ENCODE results near the gene SPHKAP. TPM values are rescaled to one million over a fixed set of nuclear protein-coding genes. Genes with fewer than 3 reads are reported as not detected.

The SPHKAP gene
- total and polyA plus RNA-seq, 2 donors (not counting 3 experiments of a cell fraction or from before 2014, with no cell fraction given), result not detected

GRCh38 chr2:228065686-228066085 lies 115.8 kb downstream of the SPHKAP start:
- intact Hi-C loops (cut with micrococcal nuclease), result no loop called here
- ChIA-PET CTCF (no interaction called here), POLR2A (no interaction called here)
- no peaks in the 10 kb centered on the region for H3K4me1 ChIP-seq (ENCODE audit: control insufficient read depth, extremely low read depth, insufficient read depth, low read length)
- peaks cover 3% of the 10 kb centered on the region for H3K9me3 ChIP-seq (replicated peaks; ENCODE audit: control insufficient read depth, insufficient read depth, low read length)
- H3K27me3 ChIP-seq (ENCODE audit: control insufficient read depth in 2 of 2, insufficient read depth in 2 of 2, low read length in 2 of 2), result no peaks in the 10 kb centered on the region
- no peaks in the 10 kb centered on the region for H3K36me3 ChIP-seq (ENCODE audit: control insufficient read depth in 2 of 2, extremely low read depth in 1 of 2, insufficient read depth in 2 of 2, low read length in 2 of 2)
- no peak overlapping the region for H3K27ac ChIP-seq (ENCODE audit: insufficient read depth, low read depth, low read length)
- BruUV-seq (replicated peaks), result no TSS peak
- no peaks in the 10 kb centered on the region for H3K79me2 ChIP-seq (ENCODE audit: control insufficient read depth, insufficient read depth, low read length)
- no peak for FAIRE-seq
- H3K4me3 ChIP-seq (replicated peaks in 1 of 3; ENCODE audit: insufficient read depth in 1 of 3, low read depth in 1 of 3, low read length in 3 of 3), result no peak overlapping the region
- H3K9me1 ChIP-seq (replicated peaks; ENCODE audit: control insufficient read depth, extremely low read depth, insufficient read depth, low read length), result no peaks in the 10 kb centered on the region
- no peak overlapping the region for H3K9ac ChIP-seq (replicated peaks; ENCODE audit: extremely low read depth, insufficient read depth, low read length)
- H4K20me1 ChIP-seq (replicated peaks; ENCODE audit: control insufficient read depth, extremely low read depth, insufficient read depth, low read length), result no peaks in the 10 kb centered on the region
- no peak overlapping the region for H2AFZ ChIP-seq (ENCODE audit: low read depth, low read length)
- dilution Hi-C loops (cut with MboI; ENCODE audit: extremely low pct_ligation_motif_present, low sequenced_read_pairs), result no loop called here
- no peak overlapping the region for H3K4me2 ChIP-seq (ENCODE audit: insufficient read depth, low read length)
- DNase-seq (ENCODE audit: low read depth, low spot score), result no peak
- no peak for TF ChIP-seq GATA2 (IDR thresholded peaks at IDR 0.05; ENCODE audit: insufficient read depth, insufficient read length, low read depth, low read length)
- no peak for TF ChIP-seq POLR2A (IDR thresholded peaks at IDR 0.05; ENCODE audit: low read depth, low read length)
- no peak for TF ChIP-seq JUN (IDR thresholded peaks at IDR 0.05; ENCODE audit: borderline replicate concordance, insufficient read depth, insufficient read length, low read depth)
- no peak for TF ChIP-seq MYC (IDR thresholded peaks at IDR 0.05; ENCODE audit: low read depth, low read length)
- TF ChIP-seq FOS (IDR thresholded peaks at IDR 0.05; ENCODE audit: borderline replicate concordance, insufficient read depth, low read length), result no peak
- no peak for TF ChIP-seq POLR2AphosphoS5 (IDR thresholded peaks at IDR 0.05; ENCODE audit: insufficient read depth, low read depth, low read length)
- TF ChIP-seq MAX (IDR thresholded peaks at IDR 0.05; ENCODE audit: insufficient read depth, insufficient read length), result no peak

- Histone ChIP-seq H3K9me1 (replicated peaks; ENCODE audit: control insufficient read depth, extremely low read depth, insufficient read depth, low read length) (no peaks in the 10 kb centered on the region), H3K4me1 (ENCODE audit: control insufficient read depth, extremely low read depth, insufficient read depth, low read length) (no peaks in the 10 kb centered on the region), H2AFZ (ENCODE audit: low read depth, low read length) (no peak overlapping the region), H3K79me2 (ENCODE audit: control insufficient read depth, insufficient read depth, low read length) (no peaks in the 10 kb centered on the region), H3K4me3 (replicated peaks in 1 of 3; ENCODE audit: insufficient read depth in 1 of 3, low read depth in 1 of 3, low read length in 3 of 3) (no peak overlapping the region), H3K9me3 (replicated peaks; ENCODE audit: control insufficient read depth, insufficient read depth, low read length) (peaks cover 3% of the 10 kb centered on the region), H3K4me2 (ENCODE audit: insufficient read depth, low read length) (no peak overlapping the region), H3K27me3 (ENCODE audit: control insufficient read depth in 2 of 2, insufficient read depth in 2 of 2, low read length in 2 of 2) (no peaks in the 10 kb centered on the region), H4K20me1 (replicated peaks; ENCODE audit: control insufficient read depth, extremely low read depth, insufficient read depth, low read length) (no peaks in the 10 kb centered on the region), H3K27ac (ENCODE audit: insufficient read depth, low read depth, low read length) (no peak overlapping the region), H3K36me3 (ENCODE audit: control insufficient read depth in 2 of 2, extremely low read depth in 1 of 2, insufficient read depth in 2 of 2, low read length in 2 of 2) (no peaks in the 10 kb centered on the region), H3K9ac (replicated peaks; ENCODE audit: extremely low read depth, insufficient read depth, low read length) (no peak overlapping the region)
- no peak for DNase-seq (ENCODE audit: low read depth, low spot score)
- no peak for TF ChIP-seq JUN (IDR thresholded peaks at IDR 0.05; ENCODE audit: borderline replicate concordance, insufficient read depth, insufficient read length, low read depth)
- TF ChIP-seq MYC (IDR thresholded peaks at IDR 0.05; ENCODE audit: low read depth, low read length), result no peak
- no peak for TF ChIP-seq EZH2 (IDR thresholded peaks at IDR 0.05; ENCODE audit: borderline replicate concordance, low read depth, low read length, severe bottlenecking)
- TF ChIP-seq GATA2 (IDR thresholded peaks at IDR 0.05; ENCODE audit: insufficient read depth, insufficient read length, low read depth, low read length), result no peak
- TF ChIP-seq POLR2AphosphoS5 (IDR thresholded peaks at IDR 0.05; ENCODE audit: insufficient read depth, low read depth, low read length), result no peak
- TF ChIP-seq CTCF (IDR thresholded peaks at IDR 0.05; ENCODE audit: extremely low read depth in 1 of 2, insufficient read depth in 1 of 2, low read depth in 1 of 2, low read length in 2 of 2), result no peak
- no peak for TF ChIP-seq POLR2A (IDR thresholded peaks at IDR 0.05; ENCODE audit: low read depth, low read length)
- no peak for TF ChIP-seq MAX (IDR thresholded peaks at IDR 0.05; ENCODE audit: insufficient read depth, insufficient read length)
- no peak for TF ChIP-seq FOS (IDR thresholded peaks at IDR 0.05; ENCODE audit: borderline replicate concordance, insufficient read depth, low read length)
- BruUV-seq (replicated peaks), result no TSS peak
- ChIA-PET POLR2A (no interaction called here), CTCF (no interaction called here)
- FAIRE-seq, result no peak
- intact Hi-C loops (cut with micrococcal nuclease), result no loop called here
- dilution Hi-C loops (cut with MboI; ENCODE audit: extremely low pct_ligation_motif_present, low sequenced_read_pairs), result no loop called here
Observed at GRCh38 chr2:228064796-228065315, 116.6 kb downstream of the SPHKAP start.

Measured in endothelial cell of umbilical vein (primary cell).